Astrocyte (in vitro differentiated cells and primary cell): ENCODE data around the gene GK. TPM values are rescaled to one million over a fixed set of nuclear protein-coding genes. Genes with fewer than 3 reads are reported as not detected.
"Not testable (repeated sequence)": the region's sequence is repeated elsewhere in the genome, so short reads cannot be mapped to it uniquely, and the experiment has no call there.

Source experiments
- DNase-seq: peaks from one replicate; pipeline ENCODE4 v3.0.0-alpha.2; 2010; ENCODE audit warnings: low read depth
- FAIRE-seq: peaks from 2 replicates; lab custom pipeline; 2011; peaks lifted over from hg19 to GRCh38; lab: Jason Lieb, UNC
- H2AFZ ChIP-seq: 2 replicates; pipeline ENCODE4 v1.6.0; 2012; ENCODE audit warnings: low read depth, low read length, inconsistent platforms
- H3K27ac ChIP-seq: 2 replicates; pipeline ENCODE4 v1.5.1; 2011; ENCODE audit warnings: low read depth, low read length, inconsistent platforms
- H3K27me3 ChIP-seq: 2 replicates; pipeline ENCODE4 v1.6.0; 2011; ENCODE audit warnings: low read length, inconsistent platforms; ENCODE audit not compliant: insufficient read depth
- H3K36me3 ChIP-seq: 2 replicates; pipeline ENCODE4 v1.5.1; 2011; ENCODE audit warnings: low read length, inconsistent platforms; ENCODE audit not compliant: insufficient read depth
- H3K4me1 ChIP-seq: 2 replicates; pipeline ENCODE4 v1.5.1; 2011; ENCODE audit warnings: low read length, inconsistent platforms; ENCODE audit not compliant: insufficient read depth
- H3K4me2 ChIP-seq: 2 replicates; pipeline ENCODE4 v1.6.0; 2012; ENCODE audit warnings: low read length, inconsistent platforms
- H3K4me3 ChIP-seq: 2 replicates; pipeline ENCODE4 v1.5.1; 2011; ENCODE audit warnings: low read depth, mild to moderate bottlenecking, low read length, inconsistent platforms; ENCODE audit not compliant: insufficient read depth
- H3K79me2 ChIP-seq: 2 replicates; pipeline ENCODE4 v1.6.0; 2012; ENCODE audit warnings: mild to moderate bottlenecking, low read length, inconsistent platforms; ENCODE audit not compliant: insufficient read depth
- H3K9ac ChIP-seq: 2 replicates; pipeline ENCODE4 v1.6.0; 2012; ENCODE audit warnings: mild to moderate bottlenecking, low read length, inconsistent platforms
- H3K9me3 ChIP-seq: 2 replicates; pipeline ENCODE4 v1.5.1; 2012; ENCODE audit warnings: low read depth, mild to moderate bottlenecking, low read length, inconsistent platforms; ENCODE audit not compliant: insufficient read depth
- H4K20me1 ChIP-seq: 2 replicates; pipeline ENCODE4 v1.6.0; 2012; ENCODE audit warnings: low read length, inconsistent platforms; ENCODE audit not compliant: insufficient read depth
- H3K27ac Mint-ChIP-seq: one replicate; pipeline ENCODE4 v1.8.0; 2021; ENCODE audit warnings: mild to moderate bottlenecking, mixed read lengths; ENCODE audit not compliant: unreplicated experiment
- H3K27me3 Mint-ChIP-seq: one replicate; pipeline ENCODE4 v1.8.0; 2021; ENCODE audit warnings: low read depth, mixed read lengths; ENCODE audit not compliant: unreplicated experiment
- H3K36me3 Mint-ChIP-seq: one replicate; pipeline ENCODE4 v1.8.0; 2021; ENCODE audit warnings: low read depth, mixed read lengths; ENCODE audit not compliant: unreplicated experiment
- H3K4me1 Mint-ChIP-seq: one replicate; pipeline ENCODE4 v1.8.0; 2021; ENCODE audit warnings: low read depth, mixed read lengths; ENCODE audit not compliant: unreplicated experiment
- H3K4me3 Mint-ChIP-seq: one replicate; pipeline ENCODE4 v1.8.0; 2021; ENCODE audit warnings: mild to moderate bottlenecking, moderate library complexity, mixed read lengths; ENCODE audit not compliant: unreplicated experiment
- H3K9me3 Mint-ChIP-seq: one replicate; pipeline ENCODE4 v1.8.0; 2021; ENCODE audit warnings: mild to moderate bottlenecking, mixed read lengths; ENCODE audit not compliant: unreplicated experiment
- EZH2 ChIP-seq: IDR thresholded peaks from 2 replicates; pipeline ENCODE4 v1.6.1; 2012; ENCODE audit warnings: mild to moderate bottlenecking, low read length, inconsistent platforms; ENCODE audit not compliant: insufficient read depth
- total RNA-seq: library from RNA; stranded (reverse); gene quantifications from 2 replicates; pipeline ENCODE4 v1.2.1, GENCODE V29; 2021
- TF ChIP-seq, protein P1 (sequence below): IDR thresholded peaks from 2 replicates; pipeline ENCODE4 v1.5.1; 2011; ENCODE audit warnings: low read depth, mild to moderate bottlenecking, inconsistent platforms, low read length, moderate library complexity; ENCODE audit not compliant: insufficient read depth

GK gene
- total RNA-seq, 1 donor from 2014 or later, result 2.8 TPM

DNA sequence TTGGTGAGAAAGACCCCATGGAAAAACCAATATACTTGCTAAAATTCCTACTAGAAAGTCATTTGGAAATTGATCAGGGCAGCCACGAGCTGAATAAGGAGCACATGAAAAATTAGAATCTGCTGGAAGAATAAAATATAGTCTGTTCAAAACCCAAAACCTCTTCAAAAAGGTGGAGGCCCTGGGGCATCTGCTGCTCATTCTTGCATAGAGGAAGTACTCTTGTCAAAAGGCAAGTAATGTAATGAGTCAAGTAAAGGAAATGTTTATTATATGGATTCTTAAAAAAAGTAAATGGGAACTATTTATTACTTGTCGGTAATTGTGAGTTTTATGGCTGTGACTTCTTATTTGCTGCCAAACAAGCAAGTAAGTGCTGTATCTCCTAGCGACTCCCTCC, 109.5 kb downstream of the GK start:
- H3K9me3 ChIP-seq, result no peaks in the 10 kb centered on the region
- no peak for FAIRE-seq

GRCh38 chrX:30773764-30774163, 120.5 kb downstream of the GK start:
- H3K27ac ChIP-seq, H3K4me3 ChIP-seq, H3K4me1 ChIP-seq, H3K9me3 Mint-ChIP-seq, H3K4me3 Mint-ChIP-seq, H3K36me3 Mint-ChIP-seq, DNase-seq, H3K9me3 ChIP-seq, H3K79me2 ChIP-seq, H3K27ac Mint-ChIP-seq, H3K27me3 ChIP-seq, H3K4me1 Mint-ChIP-seq, H4K20me1 ChIP-seq, H3K27me3 Mint-ChIP-seq, FAIRE-seq, H2AFZ ChIP-seq, H3K9ac ChIP-seq, H3K36me3 ChIP-seq, H3K4me2 ChIP-seq: not testable (repeated sequence)

More for the DNA sequence above, 109.5 kb downstream of the GK start:
- Histone ChIP-seq H3K4me1 (no peaks in the 10 kb centered on the region), H3K4me2 (no peak overlapping the region), H3K9ac (no peak overlapping the region), H3K4me3 (no peak overlapping the region), H4K20me1 (no peaks in the 10 kb centered on the region), H2AFZ (no peak overlapping the region), H3K79me2 (no peaks in the 10 kb centered on the region), H3K27ac (no peak overlapping the region), H3K36me3 (no peaks in the 10 kb centered on the region), H3K27me3 (no peaks in the 10 kb centered on the region)
- no peak overlapping the region for H3K27ac Mint-ChIP-seq
- H3K4me1 Mint-ChIP-seq, result no peaks in the 10 kb centered on the region
- no peaks in the 10 kb centered on the region for H3K27me3 Mint-ChIP-seq
- TF ChIP-seq EZH2, result no peak
- TF ChIP-seq, protein P1, sequence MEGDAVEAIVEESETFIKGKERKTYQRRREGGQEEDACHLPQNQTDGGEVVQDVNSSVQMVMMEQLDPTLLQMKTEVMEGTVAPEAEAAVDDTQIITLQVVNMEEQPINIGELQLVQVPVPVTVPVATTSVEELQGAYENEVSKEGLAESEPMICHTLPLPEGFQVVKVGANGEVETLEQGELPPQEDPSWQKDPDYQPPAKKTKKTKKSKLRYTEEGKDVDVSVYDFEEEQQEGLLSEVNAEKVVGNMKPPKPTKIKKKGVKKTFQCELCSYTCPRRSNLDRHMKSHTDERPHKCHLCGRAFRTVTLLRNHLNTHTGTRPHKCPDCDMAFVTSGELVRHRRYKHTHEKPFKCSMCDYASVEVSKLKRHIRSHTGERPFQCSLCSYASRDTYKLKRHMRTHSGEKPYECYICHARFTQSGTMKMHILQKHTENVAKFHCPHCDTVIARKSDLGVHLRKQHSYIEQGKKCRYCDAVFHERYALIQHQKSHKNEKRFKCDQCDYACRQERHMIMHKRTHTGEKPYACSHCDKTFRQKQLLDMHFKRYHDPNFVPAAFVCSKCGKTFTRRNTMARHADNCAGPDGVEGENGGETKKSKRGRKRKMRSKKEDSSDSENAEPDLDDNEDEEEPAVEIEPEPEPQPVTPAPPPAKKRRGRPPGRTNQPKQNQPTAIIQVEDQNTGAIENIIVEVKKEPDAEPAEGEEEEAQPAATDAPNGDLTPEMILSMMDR, result no peak
- H3K4me3 Mint-ChIP-seq, result no peak overlapping the region
- H3K9me3 Mint-ChIP-seq, result no peaks in the 10 kb centered on the region
- H3K36me3 Mint-ChIP-seq, result no peaks in the 10 kb centered on the region
- no peak for DNase-seq

- H3K27me3 Mint-ChIP-seq, result no peaks in the 10 kb centered on the region
- H3K4me1 Mint-ChIP-seq, result no peaks in the 10 kb centered on the region
- H2AFZ ChIP-seq, result no peak overlapping the region
- H3K36me3 ChIP-seq, result no peaks in the 10 kb centered on the region
- no peaks in the 10 kb centered on the region for H3K9me3 ChIP-seq
- no peaks in the 10 kb centered on the region for H3K4me1 ChIP-seq
- no peak overlapping the region for H3K27ac ChIP-seq
- no peaks in the 10 kb centered on the region for H3K79me2 ChIP-seq
- no peak overlapping the region for H3K4me3 ChIP-seq
- no peak overlapping the region for H3K4me3 Mint-ChIP-seq
- H3K9me3 Mint-ChIP-seq, result no peaks in the 10 kb centered on the region
- no peak overlapping the region for H3K9ac ChIP-seq
- H3K27ac Mint-ChIP-seq, result no peak overlapping the region
- H3K36me3 Mint-ChIP-seq, result no peaks in the 10 kb centered on the region
- H3K27me3 ChIP-seq, result no peaks in the 10 kb centered on the region
- no peak overlapping the region for H3K4me2 ChIP-seq
- no peak for TF ChIP-seq EZH2
- TF ChIP-seq, protein P1, result no peak
- DNase-seq (no peak), FAIRE-seq (peak; percentile 58)
- H4K20me1 ChIP-seq, result no peaks in the 10 kb centered on the region
These were observed 124.4 kb downstream of the GK start for GRCh38 chrX:30777575-30777974.
